ENCODE results near the gene TRPV3. TPM values are rescaled to one million over a fixed set of nuclear protein-coding genes. Genes with fewer than 3 reads are reported as not detected.
"Not testable (repeated sequence)": the region's sequence is repeated elsewhere in the genome, so short reads cannot be mapped to it uniquely, and the experiment has no call there.

TRPV3 gene
- total RNA-seq, 6 experiments from 2014 or later, result 0.12 to 2.1 (median 0.37) TPM; not detected in 1

DNA sequence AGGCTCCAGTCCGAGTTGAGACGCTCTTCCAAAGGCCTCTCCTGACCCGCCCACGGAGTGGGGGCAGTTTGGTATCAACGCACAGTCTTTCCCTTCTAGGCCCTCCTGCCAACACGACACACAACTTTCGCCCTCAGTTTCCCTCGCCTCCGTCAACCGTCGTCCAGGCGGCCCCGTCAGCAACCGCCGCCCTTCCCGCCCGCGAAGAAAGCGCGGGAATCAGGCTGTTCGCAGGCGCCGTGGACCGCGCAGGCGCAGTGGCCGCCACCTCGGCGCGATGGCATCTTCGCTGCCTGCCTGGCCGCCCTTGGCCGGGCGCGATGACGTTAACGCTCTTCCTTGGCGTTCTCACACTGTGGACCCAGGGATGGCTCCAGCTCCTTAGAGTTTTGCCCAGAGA lies 86.0 kb downstream of the TRPV3 start, which contains the start of gene SPATA22:
SPATA22 (minus strand) TSS at position 221 of the 400 bp plus-strand sequence. CDS start 2,494 bp downstream, outside the sequence.
- intact Hi-C loops (cut with DNase I), result no loop called here
- no peak for ATAC-seq
- Histone ChIP-seq H3K4me3 (no peak within 1 kb of the TSS), H3K27me3 (no peaks in the 10 kb centered on the region), H3K36me3 (no peaks in the 10 kb centered on the region), H3K9me3 (no peaks in the 10 kb centered on the region), H3K4me1 (peaks cover 0 to 16% (median 5%) of the 10 kb centered on the region in 4 donors), H3K27ac (no peak within 1 kb of the TSS)
- TF ChIP-seq POLR2A (IDR thresholded peaks at IDR 0.05), result no peak
- TF ChIP-seq, protein P1, sequence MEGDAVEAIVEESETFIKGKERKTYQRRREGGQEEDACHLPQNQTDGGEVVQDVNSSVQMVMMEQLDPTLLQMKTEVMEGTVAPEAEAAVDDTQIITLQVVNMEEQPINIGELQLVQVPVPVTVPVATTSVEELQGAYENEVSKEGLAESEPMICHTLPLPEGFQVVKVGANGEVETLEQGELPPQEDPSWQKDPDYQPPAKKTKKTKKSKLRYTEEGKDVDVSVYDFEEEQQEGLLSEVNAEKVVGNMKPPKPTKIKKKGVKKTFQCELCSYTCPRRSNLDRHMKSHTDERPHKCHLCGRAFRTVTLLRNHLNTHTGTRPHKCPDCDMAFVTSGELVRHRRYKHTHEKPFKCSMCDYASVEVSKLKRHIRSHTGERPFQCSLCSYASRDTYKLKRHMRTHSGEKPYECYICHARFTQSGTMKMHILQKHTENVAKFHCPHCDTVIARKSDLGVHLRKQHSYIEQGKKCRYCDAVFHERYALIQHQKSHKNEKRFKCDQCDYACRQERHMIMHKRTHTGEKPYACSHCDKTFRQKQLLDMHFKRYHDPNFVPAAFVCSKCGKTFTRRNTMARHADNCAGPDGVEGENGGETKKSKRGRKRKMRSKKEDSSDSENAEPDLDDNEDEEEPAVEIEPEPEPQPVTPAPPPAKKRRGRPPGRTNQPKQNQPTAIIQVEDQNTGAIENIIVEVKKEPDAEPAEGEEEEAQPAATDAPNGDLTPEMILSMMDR (IDR thresholded peaks at IDR 0.05), result no peak
- 100% methylated on average over 1 of the region's 38 CpGs for WGBS (ENCODE audit: insufficient coverage, low coverage, low lambda C conversion rate, missing lambda C conversion rate)
- peak in 1 of 3 donors; percentile 46 for DNase-seq

DNA sequence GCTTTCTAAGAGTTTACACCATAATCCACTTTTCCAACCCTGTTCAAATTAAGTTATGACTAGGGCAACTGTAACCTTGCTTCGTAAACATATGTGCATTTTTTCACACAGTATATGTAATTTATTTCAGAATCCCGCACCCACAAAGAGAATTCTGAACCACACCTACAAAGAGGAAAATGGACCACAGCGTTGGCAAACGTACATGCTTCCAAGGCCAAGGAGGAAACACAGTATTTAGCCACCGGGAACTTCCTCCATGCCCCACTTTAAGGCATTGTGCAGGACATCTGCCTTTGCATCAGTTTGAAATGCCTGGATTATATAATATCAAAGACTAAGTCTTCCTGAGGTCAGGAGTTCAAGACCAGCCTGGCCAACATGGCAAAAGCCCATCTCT lies 88.1 kb downstream of the TRPV3 start:
- ATAC-seq, result no peak
- 65% methylated on average over 5 of the region's 5 CpGs for WGBS (ENCODE audit: insufficient coverage, low coverage, low lambda C conversion rate, missing lambda C conversion rate)

DNA sequence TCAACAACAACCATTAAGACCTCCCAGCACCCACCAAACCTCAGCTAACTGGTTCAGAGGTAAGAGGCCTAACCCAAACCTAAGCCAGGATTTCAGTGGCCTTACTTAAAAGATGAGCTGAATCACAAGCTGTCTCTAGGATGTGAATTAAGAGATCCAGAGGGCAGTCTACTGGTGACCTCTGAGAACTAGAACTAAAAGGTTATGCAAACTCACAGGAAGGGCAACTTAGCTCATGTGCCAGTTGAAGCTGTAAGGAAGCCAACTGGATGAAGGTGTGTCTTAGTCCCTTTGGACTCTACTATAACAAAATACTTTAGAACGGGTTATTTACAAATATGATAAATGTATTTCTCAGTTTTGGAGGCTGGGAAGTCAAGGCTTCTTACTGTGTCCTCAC lies 91.3 kb downstream of the TRPV3 start:
- DNase-seq; intact Hi-C loops (cut with DNase I): not testable (repeated sequence)
- peak; percentile 92 to 98 (median 94) for ATAC-seq

More for the DNA sequence above, 88.1 kb downstream of the TRPV3 start:
- intact Hi-C loops (cut with DNase I), result no loop called here
- Histone ChIP-seq H3K36me3 (no peaks in the 10 kb centered on the region), H3K27me3 (no peaks in the 10 kb centered on the region), H3K27ac (no peak overlapping the region), H3K9me3 (no peaks in the 10 kb centered on the region), H3K4me3 (no peak overlapping the region), H3K4me1 (peaks cover 0 to 12% (median 2%) of the 10 kb centered on the region in 4 donors)
- DNase-seq, result no peak
- TF ChIP-seq, protein P1 (IDR thresholded peaks at IDR 0.05), result no peak
- no peak for TF ChIP-seq POLR2A (IDR thresholded peaks at IDR 0.05)

More for the DNA sequence above, 91.3 kb downstream of the TRPV3 start:
- WGBS (ENCODE audit: insufficient coverage, low coverage, low lambda C conversion rate, missing lambda C conversion rate), result 18% methylated on average over 1 of the region's 1 CpG
- peak overlapping the region in 1 of 3 donors; percentile 20 for H3K27ac ChIP-seq
- not testable (repeated sequence) for H3K27me3 ChIP-seq, H3K4me3 ChIP-seq, H3K9me3 ChIP-seq, H3K4me1 ChIP-seq, H3K36me3 ChIP-seq

Other genes with a start within 250 kb of the TRPV3 start
- gene OR3A2, start 171.5 kb downstream of the TRPV3 start, total RNA-seq, result not detected
- gene OR1E1, start 159.4 kb downstream of the TRPV3 start, total RNA-seq, result not detected
- gene OR3A3, start 146.4 kb downstream of the TRPV3 start, total RNA-seq, result not detected
- gene OR1E2, start 124.0 kb downstream of the TRPV3 start, total RNA-seq, result not detected
- not detected for gene SPATA22, start 86.0 kb downstream of the TRPV3 start, total RNA-seq
- gene ASPA, start 81.8 kb downstream of the TRPV3 start, total RNA-seq, result 1 to 10 TPM; 1.7 to 6.0 (median 4.2) TPM
- 10 to 100 TPM in 1 of 6 experiments, 1 to 10 TPM in 5; 3.1 to 12.0 (median 6.4) TPM for gene TRPV1, start 51.6 kb upstream of the TRPV3 start, total RNA-seq
- gene SHPK, start 78.4 kb upstream of the TRPV3 start, total RNA-seq, result 10 to 100 TPM; 13.5 to 26.1 (median 22.8) TPM
- 10 to 100 TPM in 2 of 6 experiments, 1 to 10 TPM in 4; 6.7 to 30.3 (median 9.4) TPM for gene CTNS, start 78.9 kb upstream of the TRPV3 start, total RNA-seq
- gene TAX1BP3, start 110.8 kb upstream of the TRPV3 start, total RNA-seq, result 10 to 100 TPM in 4 of 6 experiments, 1 to 10 TPM in 2; 8.1 to 60.9 (median 34.7) TPM
- gene EMC6, start 111.0 kb upstream of the TRPV3 start, total RNA-seq, result 10 to 100 TPM; 19.7 to 27.7 (median 24.4) TPM
- gene P2RX5, start 138.3 kb upstream of the TRPV3 start, total RNA-seq, result 1 to 10 TPM in 1 of 6 experiments, under 1 TPM in 5; 0.13 to 1.1 (median 0.40) TPM
- 1 to 10 TPM in 1 of 6 experiments, under 1 TPM in 4, not detected in 1; 0.07 to 1.1 (median 0.27) TPM for gene HASPIN, start 166.1 kb upstream of the TRPV3 start, total RNA-seq
- 1 to 10 TPM; 5.4 to 7.7 (median 5.8) TPM for gene ITGAE, start 243.4 kb upstream of the TRPV3 start, total RNA-seq